OCI-LY1 (cell line): ENCODE data around the gene PRSS22.

Experiments
- H2AFZ ChIP-seq: fragments of 200-600 bp; sonication (generic), shearing (Covaris generic); 2 replicates; pipeline ENCODE4 v1.6.0; 2014; ENCODE audit warnings: antibody characterized with exemption, mild to moderate bottlenecking, low read length
- H3F3A ChIP-seq: fragments of 200-600 bp; sonication (generic), shearing (Covaris generic); 2 replicates; pipeline ENCODE4 v1.6.0; 2014; ENCODE audit warnings: mild to moderate bottlenecking, antibody characterized with exemption, low read length, moderate library complexity; ENCODE audit not compliant: insufficient read depth
- H3K27ac ChIP-seq: fragments of 200-600 bp; sonication (generic); 2 replicates; pipeline ENCODE4 v1.5.1; 2014; ENCODE audit warnings: low read length, mixed run types, mild to moderate bottlenecking, low read depth; ENCODE audit not compliant: poor library complexity, severe bottlenecking
- H3K27me3 ChIP-seq: fragments of 200-600 bp; sonication (generic); 2 replicates; pipeline ENCODE4 v1.6.0; 2014; ENCODE audit warnings: antibody characterized with exemption, mild to moderate bottlenecking, low read length, moderate library complexity; ENCODE audit not compliant: insufficient read depth
- H3K36me3 ChIP-seq: fragments of 200-600 bp; sonication (generic); 2 replicates; pipeline ENCODE4 v1.6.1; 2014; ENCODE audit warnings: mild to moderate bottlenecking, antibody characterized with exemption, low read length, moderate library complexity, mixed read lengths; ENCODE audit not compliant: insufficient read depth
- H3K4me1 ChIP-seq: fragments of 200-600 bp; sonication (generic); 2 replicates; pipeline ENCODE4 v1.5.1; 2014; ENCODE audit warnings: mild to moderate bottlenecking, low read length, moderate library complexity; ENCODE audit not compliant: insufficient read depth, severe bottlenecking
- H3K4me2 ChIP-seq: fragments of 200-600 bp; sonication (generic), shearing (Covaris generic); 2 replicates; pipeline ENCODE4 v1.6.1; 2014; ENCODE audit warnings: low read length
- H3K4me3 ChIP-seq: fragments of 200-600 bp; sonication (generic); 2 replicates; pipeline ENCODE4 v1.5.1; 2014; ENCODE audit warnings: low read length, low read depth, mild to moderate bottlenecking, mixed read lengths; ENCODE audit not compliant: poor library complexity, severe bottlenecking
- H3K79me2 ChIP-seq: fragments of 200-600 bp; shearing (Covaris generic); 2 replicates; pipeline ENCODE4 v1.6.1; 2016; ENCODE audit warnings: mixed run types, low read length, mixed read lengths; ENCODE audit not compliant: insufficient read depth
- H3K9ac ChIP-seq: fragments of 200-600 bp; sonication (generic), shearing (Covaris generic); 2 replicates; pipeline ENCODE4 v1.6.1; 2014; ENCODE audit warnings: mild to moderate bottlenecking, low read length, mixed read lengths
- H3K9me2 ChIP-seq: fragments of 200-600 bp; sonication (generic), shearing (Covaris generic); 2 replicates; pipeline ENCODE4 v1.6.1; 2014; ENCODE audit warnings: low read depth, mild to moderate bottlenecking, low read length, mixed read lengths
- H3K9me3 ChIP-seq: fragments of 200-600 bp; shearing (Covaris generic); 2 replicates; pipeline ENCODE4 v1.6.1; 2014; ENCODE audit warnings: low read length, mixed read lengths
- H4K20me1 ChIP-seq: fragments of 200-600 bp; sonication (generic), shearing (Covaris generic); 2 replicates; pipeline ENCODE4 v1.6.0; 2016; ENCODE audit warnings: mild to moderate bottlenecking, low read length; ENCODE audit not compliant: insufficient read depth
- CTCF ChIP-seq: fragments of 200-600 bp; sonication (generic), shearing (Covaris generic); IDR thresholded peaks from 2 replicates; pipeline ENCODE4 v1.5.1; 2017; ENCODE audit warnings: mild to moderate bottlenecking, antibody characterized with exemption, low read length, moderate library complexity, mixed read lengths
- EZH2 ChIP-seq: fragments of 200-600 bp; sonication (generic), shearing (Covaris generic); IDR thresholded peaks from 2 replicates; pipeline ENCODE4 v1.8.0; 2017; ENCODE audit warnings: borderline replicate concordance, mixed run types, mild to moderate bottlenecking, antibody characterized with exemption, low read length, moderate library complexity, mixed read lengths

Gene PRSS22

GRCh38 chr16:2820836-2821486, 37.0 kb downstream of the PRSS22 start:
- Histone ChIP-seq H3K27ac (no peak overlapping the region), H3K4me1 (no peaks in the 10 kb centered on the region), H3K36me3 (no peaks in the 10 kb centered on the region), H3K4me2 (no peak overlapping the region), H3K27me3 (peaks cover 9% of the 10 kb centered on the region; the same call in 1 of the 2 replicates), H3K9me2 (no peaks in the 10 kb centered on the region), H3K79me2 (no peaks in the 10 kb centered on the region), H3K4me3 (no peak overlapping the region), H3K9me3 (no peaks in the 10 kb centered on the region), H4K20me1 (no peaks in the 10 kb centered on the region), H2AFZ (no peak overlapping the region), H3F3A (no peaks in the 10 kb centered on the region), H3K9ac (no peak overlapping the region)
- TF ChIP-seq EZH2 (no peak), CTCF (no peak)

GRCh38 chr16:2819939-2820835, 37.8 kb downstream of the PRSS22 start:
- H3K9me2 ChIP-seq, result no peaks in the 10 kb centered on the region
- H3K9ac ChIP-seq, result no peak overlapping the region
- H3K9me3 ChIP-seq, result no peaks in the 10 kb centered on the region
- H3K27me3 ChIP-seq, result peaks cover 4% of the 10 kb centered on the region; the same call in 1 of the 2 replicates
- no peak overlapping the region for H3K4me2 ChIP-seq
- no peak overlapping the region for H3K4me3 ChIP-seq
- H3K27ac ChIP-seq, result no peak overlapping the region
- H3F3A ChIP-seq, result no peaks in the 10 kb centered on the region
- no peaks in the 10 kb centered on the region for H3K4me1 ChIP-seq
- no peak for TF ChIP-seq CTCF
- TF ChIP-seq EZH2, result no peak
- H3K79me2 ChIP-seq, result no peaks in the 10 kb centered on the region
- no peaks in the 10 kb centered on the region for H4K20me1 ChIP-seq
- no peaks in the 10 kb centered on the region for H3K36me3 ChIP-seq
- H2AFZ ChIP-seq, result no peak overlapping the region

GRCh38 chr16:2819179-2819938, 38.6 kb downstream of the PRSS22 start:
- Histone ChIP-seq H3K27me3 (peaks cover 4% of the 10 kb centered on the region; the same call in 1 of the 2 replicates), H3K9me3 (no peaks in the 10 kb centered on the region), H2AFZ (no peak overlapping the region), H3K4me3 (no peak overlapping the region), H3K4me2 (no peak overlapping the region), H3F3A (no peaks in the 10 kb centered on the region), H3K36me3 (no peaks in the 10 kb centered on the region), H3K79me2 (no peaks in the 10 kb centered on the region), H3K4me1 (no peaks in the 10 kb centered on the region), H3K9ac (no peak overlapping the region), H3K9me2 (no peaks in the 10 kb centered on the region), H3K27ac (no peak overlapping the region), H4K20me1 (no peaks in the 10 kb centered on the region)
- TF ChIP-seq EZH2 (no peak), CTCF (no peak)
